Embryonic facial prominence (tissue), 1 donor: ENCODE measurements around the gene ANKHD1.
A peak's percentile ranks its signal among the peaks of the same experiment; 100 is the strongest.

Source experiments
- DNase-seq: peaks from one replicate; pipeline ENCODE4 v3.0.0-alpha.2; 2016; ENCODE audit errors: extremely low spot score

The ANKHD1 gene

DNA sequence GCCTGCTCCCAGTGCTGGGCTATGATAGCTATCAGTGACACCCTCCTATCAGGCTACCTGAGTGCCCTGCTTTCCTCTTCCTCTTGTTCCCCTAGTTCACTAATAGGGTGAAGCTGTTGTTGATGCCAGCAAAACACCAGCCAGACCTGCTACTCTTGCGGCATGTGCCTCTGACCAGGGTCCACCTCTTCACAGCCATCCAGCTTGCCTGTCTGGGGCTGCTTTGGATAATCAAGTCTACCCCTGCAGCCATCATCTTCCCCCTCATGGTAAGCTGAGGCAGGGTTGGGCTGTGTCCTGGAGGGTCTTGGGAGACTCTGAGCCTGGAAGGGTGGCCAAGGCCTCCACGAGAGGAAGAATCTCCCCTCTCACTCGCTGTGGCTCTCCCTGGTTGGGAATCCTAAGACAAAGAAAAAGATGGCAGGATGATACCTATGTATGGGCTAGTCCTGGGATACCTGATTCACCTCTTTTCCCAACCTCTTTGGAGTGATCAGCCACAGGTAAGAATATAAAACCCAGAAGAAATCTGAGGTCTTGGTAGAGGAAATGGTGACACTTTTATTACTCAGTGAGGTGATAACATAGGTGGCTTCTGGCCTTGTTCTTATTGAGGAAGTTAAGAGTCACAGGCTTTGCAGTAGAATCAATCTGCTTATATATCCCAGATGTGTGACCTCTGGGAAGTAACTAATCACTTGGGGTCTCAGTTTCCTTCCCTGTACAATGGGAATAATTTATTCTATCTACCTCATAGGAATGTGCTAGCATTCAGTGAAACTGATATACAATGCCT is 30.1 kb upstream of the ANKHD1 start:
- no peak for DNase-seq

GRCh38 chr5:140372971-140373487 is 28.6 kb upstream of the ANKHD1 start:
- DNase-seq: no peak

GRCh38 chr5:140381351-140381750 is 20.3 kb upstream of the ANKHD1 start:
- no peak for DNase-seq

GRCh38 chr5:140381972-140382371 is 19.7 kb upstream of the ANKHD1 start:
- DNase-seq: no peak

GRCh38 chr5:140382866-140383265 is 18.8 kb upstream of the ANKHD1 start:
- no peak for DNase-seq

DNA sequence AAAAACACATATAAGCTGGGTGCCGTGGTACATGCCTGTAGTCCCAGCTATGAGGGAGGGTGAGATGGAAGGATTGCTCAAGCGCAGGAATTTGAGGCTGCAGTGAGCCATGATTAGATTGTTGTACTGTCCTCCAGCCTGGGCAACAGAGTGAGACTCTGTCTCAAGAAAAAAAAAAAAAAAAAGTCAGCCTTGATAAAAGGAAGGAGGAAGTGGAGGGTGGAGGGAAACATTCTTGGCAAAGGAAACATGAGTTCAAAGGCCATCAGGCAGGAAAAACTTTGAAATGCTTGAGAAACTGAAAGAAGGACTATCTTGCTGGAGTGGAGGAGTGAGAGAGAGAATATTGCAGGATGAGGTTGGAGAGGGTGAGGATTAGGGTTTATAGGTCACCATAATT is 18.3 kb upstream of the ANKHD1 start:
- DNase-seq: no peak

GRCh38 chr5:140388052-140388451 is 13.6 kb upstream of the ANKHD1 start:
- no peak for DNase-seq

GRCh38 chr5:140391312-140391711 is 10.3 kb upstream of the ANKHD1 start:
- no peak for DNase-seq

GRCh38 chr5:140391732-140392131 is 9.9 kb upstream of the ANKHD1 start:
- DNase-seq: no peak

GRCh38 chr5:140393738-140394137 is 7.9 kb upstream of the ANKHD1 start:
- DNase-seq: no peak

DNA sequence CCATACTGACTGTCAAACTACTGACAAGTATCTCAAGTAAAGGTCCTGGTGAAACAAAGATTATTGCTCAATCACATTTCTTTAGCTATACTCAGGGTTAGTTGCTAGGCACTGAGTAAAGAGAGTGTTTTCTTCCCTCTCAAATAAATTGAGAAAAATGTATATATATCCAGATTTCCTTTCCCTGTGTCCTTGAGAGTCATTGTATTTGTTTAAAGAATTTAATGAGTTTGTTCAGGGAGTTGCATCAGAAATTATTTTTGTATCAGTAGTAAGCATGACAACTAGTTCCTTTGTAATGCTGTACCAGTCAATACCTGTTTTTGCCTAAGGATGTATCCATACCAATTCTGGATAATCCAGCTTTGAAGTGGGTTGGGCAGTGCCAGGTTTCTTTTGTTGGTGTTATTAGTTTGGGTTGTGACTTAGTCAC is 3.2 kb upstream of the ANKHD1 start:
- DNase-seq: no peak

DNA sequence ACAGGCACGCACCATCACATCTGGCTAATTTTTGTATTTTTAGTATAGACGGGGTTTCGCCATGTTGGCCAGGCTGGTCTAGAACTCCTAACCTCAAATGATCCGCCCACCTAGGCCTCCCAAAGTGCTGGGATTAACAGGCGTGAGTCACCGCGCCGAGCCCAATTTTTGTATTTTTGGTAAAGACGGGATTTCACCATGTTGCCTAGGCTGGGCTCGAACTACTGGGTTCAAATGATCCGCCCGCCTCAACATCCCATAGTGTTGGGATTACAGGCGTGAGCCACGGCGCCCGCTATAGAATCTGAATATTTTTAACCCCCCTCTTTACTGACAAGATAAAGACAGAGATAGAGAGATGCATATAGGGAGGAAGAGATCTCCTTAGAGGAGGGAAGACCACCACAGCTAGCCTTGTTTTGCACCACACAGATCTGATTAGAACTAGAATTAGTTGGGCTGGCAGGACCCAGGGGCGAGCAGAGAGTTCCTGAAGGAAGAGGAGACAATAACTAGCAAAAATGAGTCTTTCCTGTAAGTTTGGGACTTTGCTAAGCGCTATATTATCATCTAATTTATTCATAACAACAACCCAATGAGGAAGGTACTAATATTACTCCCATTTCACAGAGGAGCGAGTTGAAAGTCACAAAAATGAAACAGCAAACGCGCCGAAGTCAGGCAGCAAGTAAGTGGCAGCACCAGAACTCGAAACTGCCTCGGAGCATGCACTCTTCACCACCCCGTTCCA is 1.5 kb upstream of the ANKHD1 start:
- DNase-seq: no peak

DNA sequence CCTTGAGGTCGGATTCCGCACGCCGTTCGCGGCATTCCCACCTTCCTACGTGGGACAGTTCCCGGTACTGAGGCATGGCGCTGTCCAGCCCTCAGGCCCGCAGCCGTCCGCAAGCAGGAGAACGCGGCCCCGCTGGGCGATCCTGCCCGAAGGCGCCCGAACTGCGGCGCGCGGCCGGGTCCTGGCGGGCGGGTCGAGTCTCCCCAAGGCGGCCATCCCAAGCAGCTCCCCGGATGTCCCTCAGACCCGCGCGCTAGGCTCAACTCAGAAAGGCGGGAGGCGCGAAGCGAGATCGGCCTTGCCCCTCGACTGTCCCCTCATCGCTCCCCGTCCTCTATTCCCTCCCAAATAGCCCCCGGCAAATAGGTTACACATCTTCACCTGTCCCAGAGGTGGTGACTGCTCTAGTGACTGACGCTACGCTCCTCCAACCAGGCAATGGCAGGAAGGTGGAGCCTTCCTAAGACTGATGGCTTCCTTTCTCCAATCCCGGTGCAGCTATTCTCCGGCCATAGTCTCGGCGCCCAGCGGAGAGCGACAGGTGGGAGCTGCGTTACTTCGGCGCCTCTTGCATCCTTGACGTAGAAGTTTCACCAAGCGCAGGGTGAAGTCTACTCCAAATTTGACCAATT is 787 bp upstream of the ANKHD1 start:
- peak; percentile 94 for DNase-seq

GRCh38 chr5:140402258-140403074 is 833 bp downstream of the ANKHD1 start:
- peak; percentile 14 for DNase-seq

DNA sequence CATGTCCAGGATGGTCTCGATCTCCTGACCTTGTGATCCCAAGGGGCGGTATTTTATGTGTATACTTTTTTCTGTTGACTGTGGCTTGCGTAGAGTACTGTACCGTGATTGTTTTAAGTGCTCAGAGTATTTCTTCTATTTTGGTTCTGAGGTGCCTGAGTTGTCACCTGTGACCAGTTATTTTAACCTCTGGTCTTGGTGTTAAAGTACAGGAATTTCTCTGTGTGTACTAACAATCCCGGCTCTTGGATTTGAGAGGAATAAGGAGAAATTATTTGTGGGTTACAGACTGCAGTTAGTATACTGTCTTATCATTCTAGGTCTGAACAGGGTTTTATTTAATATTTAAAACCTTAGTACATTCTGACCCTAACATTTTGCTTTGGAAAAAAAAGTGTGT is 2.0 kb downstream of the ANKHD1 start:
- no peak for DNase-seq

- DNase-seq: no peak
Measured at GRCh38 chr5:140408750-140409241, 7.2 kb downstream of the ANKHD1 start.

- DNase-seq: no peak
Measured at GRCh38 chr5:140413230-140413629, 11.6 kb downstream of the ANKHD1 start.

DNA sequence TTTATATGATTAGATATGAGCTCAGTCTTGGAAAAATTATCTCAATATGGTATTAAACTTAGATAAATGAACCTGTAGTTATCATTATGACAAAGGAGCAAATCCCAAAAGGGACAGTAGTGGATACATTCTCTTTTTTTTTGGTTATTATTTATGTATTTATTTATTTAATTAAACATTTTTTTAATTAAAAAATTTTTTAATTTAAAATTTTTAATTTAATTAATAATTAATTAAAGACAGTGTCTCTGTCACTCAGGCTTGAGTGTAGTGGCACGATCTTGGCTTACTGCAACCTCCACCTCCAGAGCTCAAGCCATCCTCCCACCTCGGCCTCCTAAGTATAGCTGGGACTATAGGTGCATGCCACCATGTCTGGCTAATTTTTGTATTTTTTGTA is 15.6 kb downstream of the ANKHD1 start:
- no peak for DNase-seq

DNA sequence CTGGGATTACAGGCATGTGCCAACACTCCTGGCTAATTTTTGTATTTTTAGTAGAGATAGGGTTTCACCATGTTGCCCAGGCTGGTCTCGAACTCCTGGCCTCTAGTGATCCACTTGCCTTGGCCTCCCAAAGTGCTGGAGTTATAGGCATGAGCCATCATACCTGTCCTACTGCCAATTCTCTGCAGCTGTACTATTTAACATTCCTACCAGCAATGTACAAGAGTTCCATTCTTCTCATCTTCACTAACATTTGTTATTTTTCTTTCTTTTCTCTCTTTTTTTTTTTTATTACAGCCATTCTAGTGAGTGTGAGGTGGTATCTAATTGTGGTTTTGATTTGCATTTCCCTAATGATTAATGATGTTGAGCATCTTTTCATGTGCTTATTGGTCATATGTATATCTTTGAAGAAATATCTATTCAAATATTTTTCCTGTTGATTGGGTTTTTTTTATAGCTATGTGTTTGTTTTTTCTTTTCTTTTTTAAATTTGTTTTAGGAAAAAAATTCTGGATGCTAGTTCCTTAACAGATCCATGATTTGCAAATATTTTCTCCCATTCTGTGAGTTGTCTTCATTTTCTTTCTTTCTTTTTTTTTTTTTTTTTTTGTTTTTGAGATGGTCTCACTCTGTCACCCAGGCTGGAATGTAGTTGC is 17.4 kb downstream of the ANKHD1 start:
- no peak for DNase-seq

GRCh38 chr5:140420226-140420570 is 18.6 kb downstream of the ANKHD1 start:
- DNase-seq: no peak
